Activated gamma-delta T cell treated with Interleukin-2 at 50 U/mL for 16 hours (primary cell): ENCODE results near the gene GABRB3.

Experiments used
- DNase-seq: peaks from one replicate; pipeline ENCODE4 v3.0.0-alpha.2; 2020

Gene GABRB3

GRCh38 chr15:26670116-26670515 is 102.8 kb downstream of the GABRB3 start:
- DNase-seq = no peak

- no peak for DNase-seq
Measured at GRCh38 chr15:26667222-26667988, 105.5 kb downstream of the GABRB3 start.

GRCh38 chr15:26665957-26666791 is 106.7 kb downstream of the GABRB3 start:
- no peak for DNase-seq

- no peak for DNase-seq
Measured at GRCh38 chr15:26662283-26662682, 110.6 kb downstream of the GABRB3 start.

GRCh38 chr15:26661748-26662147 is 111.1 kb downstream of the GABRB3 start:
- no peak for DNase-seq

GRCh38 chr15:26661107-26661506 is 111.8 kb downstream of the GABRB3 start:
- no peak for DNase-seq

- no peak for DNase-seq
Measured at GRCh38 chr15:26660241-26660640, 112.6 kb downstream of the GABRB3 start.

GRCh38 chr15:26658290-26658689 is 114.6 kb downstream of the GABRB3 start:
- DNase-seq = no peak

GRCh38 chr15:26656080-26656479 is 116.8 kb downstream of the GABRB3 start:
- no peak for DNase-seq

GRCh38 chr15:26651909-26652308 is 121.0 kb downstream of the GABRB3 start:
- DNase-seq = no peak

- no peak for DNase-seq
Measured at GRCh38 chr15:26648676-26649075, 124.2 kb downstream of the GABRB3 start.

GRCh38 chr15:26644948-26645347 is 127.9 kb downstream of the GABRB3 start:
- no peak for DNase-seq

- no peak for DNase-seq
Measured at GRCh38 chr15:26641144-26641543, 131.7 kb downstream of the GABRB3 start.

- no peak for DNase-seq
Measured at GRCh38 chr15:26640601-26641000, 132.3 kb downstream of the GABRB3 start.

GRCh38 chr15:26639966-26640365 is 132.9 kb downstream of the GABRB3 start:
- DNase-seq = no peak

GRCh38 chr15:26635614-26636013 is 137.3 kb downstream of the GABRB3 start:
- DNase-seq = no peak

GRCh38 chr15:26635105-26635504 is 137.8 kb downstream of the GABRB3 start:
- no peak for DNase-seq

GRCh38 chr15:26634319-26634718 is 138.5 kb downstream of the GABRB3 start:
- no peak for DNase-seq

GRCh38 chr15:26632500-26632899 is 140.4 kb downstream of the GABRB3 start:
- DNase-seq = no peak

GRCh38 chr15:26631894-26632293 is 141.0 kb downstream of the GABRB3 start:
- DNase-seq = no peak

- DNase-seq = no peak
Measured at GRCh38 chr15:26630857-26631256, 142.0 kb downstream of the GABRB3 start.

GRCh38 chr15:26628879-26629529 is 143.9 kb downstream of the GABRB3 start:
- no peak for DNase-seq

- no peak for DNase-seq
Measured at GRCh38 chr15:26628071-26628470, 144.8 kb downstream of the GABRB3 start.

GRCh38 chr15:26624128-26624527 is 148.7 kb downstream of the GABRB3 start:
- no peak for DNase-seq
